GM21447 (cell line): ENCODE measurements around the gene CRB2.
"Not testable (repeated sequence)": the region's sequence is repeated elsewhere in the genome, so short reads cannot be mapped to it uniquely, and the experiment has no call there.

Source experiments
- ATAC-seq: cut with Tn5 transposase; IDR thresholded peaks from one replicate; pipeline ENCODE4 v1.9.1; 2021; ENCODE audit not compliant: unreplicated experiment

CRB2 gene

GRCh38 chr9:123398938-123399337 lies 42.9 kb downstream of the CRB2 start:
- ATAC-seq = not testable (repeated sequence)

- ATAC-seq = no peak
Observed at GRCh38 chr9:123399803-123400378, 43.9 kb downstream of the CRB2 start.

- no peak for ATAC-seq
Observed at GRCh38 chr9:123400926-123401503, 45.0 kb downstream of the CRB2 start.

- ATAC-seq = no peak
Observed at GRCh38 chr9:123401879-123402513, 46.0 kb downstream of the CRB2 start.

- no peak for ATAC-seq
Observed at GRCh38 chr9:123402981-123403509, 47.0 kb downstream of the CRB2 start.

GRCh38 chr9:123406016-123406415 lies 50.0 kb downstream of the CRB2 start:
- ATAC-seq = no peak

GRCh38 chr9:123406691-123407216 lies 50.8 kb downstream of the CRB2 start:
- no peak for ATAC-seq

GRCh38 chr9:123407217-123407851 lies 51.3 kb downstream of the CRB2 start:
- no peak for ATAC-seq

- no peak for ATAC-seq
Observed at GRCh38 chr9:123408313-123409262, 52.6 kb downstream of the CRB2 start.

GRCh38 chr9:123410281-123410910 lies 54.4 kb downstream of the CRB2 start:
- no peak for ATAC-seq

GRCh38 chr9:123411191-123411590 lies 55.2 kb downstream of the CRB2 start:
- no peak for ATAC-seq

- no peak for ATAC-seq
Observed at GRCh38 chr9:123411636-123412035, 55.6 kb downstream of the CRB2 start.

- ATAC-seq = no peak
Observed at GRCh38 chr9:123412171-123412820, 56.3 kb downstream of the CRB2 start.

- no peak for ATAC-seq
Observed at GRCh38 chr9:123414204-123414603, 58.2 kb downstream of the CRB2 start.

- ATAC-seq = no peak
Observed at GRCh38 chr9:123414936-123415930, 59.2 kb downstream of the CRB2 start.

GRCh38 chr9:123416176-123416575 lies 60.2 kb downstream of the CRB2 start:
- ATAC-seq = no peak

- no peak for ATAC-seq
Observed at GRCh38 chr9:123417289-123418051, 61.5 kb downstream of the CRB2 start.

GRCh38 chr9:123418052-123418430 lies 62.0 kb downstream of the CRB2 start:
- ATAC-seq = no peak
